CD4-positive, alpha-beta T cell treated with Interleukin-15 for 4 hours (primary cell): ENCODE data around the gene AMBP.

Experiments used
- DNase-seq: peaks from one replicate; pipeline ENCODE4 v3.0.0-alpha.2; 2020; ENCODE audit warnings: low spot score

AMBP gene

GRCh38 chr9:114031037-114031630, 47.0 kb downstream of the AMBP start:
- DNase-seq = no peak

- DNase-seq = no peak
These were observed 47.7 kb downstream of the AMBP start for GRCh38 chr9:114030364-114030763.

DNA sequence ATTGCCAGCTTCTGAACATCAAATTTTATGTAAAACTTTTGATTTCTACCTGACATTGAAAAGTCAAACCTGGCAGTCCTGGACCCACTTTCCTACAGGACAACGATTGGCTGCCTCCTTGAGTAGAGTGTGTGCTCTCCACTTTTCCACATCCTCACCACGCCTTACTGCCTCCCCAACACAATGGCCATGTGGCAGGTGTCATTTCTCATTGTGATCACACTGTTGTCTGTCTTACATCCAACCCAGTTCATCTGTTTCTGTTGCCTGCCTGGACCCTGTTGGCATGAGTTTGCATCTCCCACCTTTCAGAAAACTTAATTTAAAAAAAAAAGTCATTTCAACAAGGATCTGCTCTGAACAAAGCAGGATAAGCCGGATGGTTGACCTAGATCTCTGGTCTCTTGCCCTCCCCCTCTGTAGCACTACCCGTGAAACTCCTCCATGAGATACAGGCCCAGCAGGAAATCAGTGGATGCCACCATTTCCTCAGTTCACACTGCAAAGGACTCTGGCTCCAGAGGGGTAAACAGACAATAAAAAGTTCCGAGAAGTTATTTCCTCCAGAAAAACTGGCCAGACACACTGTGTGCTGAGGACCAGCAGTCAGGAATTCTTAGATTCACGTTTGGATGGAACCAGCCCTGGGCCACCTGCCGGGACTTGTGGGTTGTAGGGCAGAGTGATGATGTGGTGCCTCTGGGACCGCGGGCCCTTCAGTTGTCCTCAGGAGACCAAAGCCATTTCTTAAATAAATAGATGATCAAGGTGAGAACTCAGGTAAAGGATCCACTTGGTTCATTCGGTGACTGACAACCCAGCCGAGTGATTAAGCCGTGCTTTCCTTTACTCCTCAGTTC, 48.6 kb downstream of the AMBP start:
- DNase-seq = no peak

- DNase-seq = no peak
These were observed 49.5 kb downstream of the AMBP start for GRCh38 chr9:114028646-114029045.

DNA sequence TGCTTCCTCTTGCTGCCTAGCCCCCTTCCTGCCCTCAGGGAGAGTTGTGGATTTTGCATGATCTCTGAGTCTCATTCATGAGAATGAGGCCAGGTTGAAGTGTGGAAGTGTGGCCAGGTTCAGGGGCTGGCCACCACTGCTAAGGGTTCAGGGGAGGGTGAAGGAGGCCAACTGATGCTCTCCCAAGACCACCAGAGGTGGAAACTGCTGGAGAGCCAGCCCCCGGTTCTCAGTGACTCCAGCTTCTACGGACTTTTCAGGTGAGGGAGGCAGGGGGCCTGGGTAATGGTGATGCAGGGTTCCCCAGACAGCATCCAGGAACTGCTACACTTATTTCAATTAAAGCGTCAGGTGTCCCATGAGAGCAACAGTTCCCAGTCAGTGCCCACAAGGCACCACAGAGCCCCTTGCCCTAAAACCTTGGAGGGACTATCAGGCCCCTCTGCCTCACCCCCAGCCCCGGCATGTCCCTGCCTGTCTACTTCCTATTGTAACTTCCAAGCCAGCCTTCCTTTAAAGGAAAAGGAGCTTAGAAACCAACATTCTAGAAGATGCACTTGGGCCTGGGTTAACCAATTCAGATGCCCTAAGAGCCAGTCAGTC, 50.1 kb downstream of the AMBP start:
- no peak for DNase-seq

DNA sequence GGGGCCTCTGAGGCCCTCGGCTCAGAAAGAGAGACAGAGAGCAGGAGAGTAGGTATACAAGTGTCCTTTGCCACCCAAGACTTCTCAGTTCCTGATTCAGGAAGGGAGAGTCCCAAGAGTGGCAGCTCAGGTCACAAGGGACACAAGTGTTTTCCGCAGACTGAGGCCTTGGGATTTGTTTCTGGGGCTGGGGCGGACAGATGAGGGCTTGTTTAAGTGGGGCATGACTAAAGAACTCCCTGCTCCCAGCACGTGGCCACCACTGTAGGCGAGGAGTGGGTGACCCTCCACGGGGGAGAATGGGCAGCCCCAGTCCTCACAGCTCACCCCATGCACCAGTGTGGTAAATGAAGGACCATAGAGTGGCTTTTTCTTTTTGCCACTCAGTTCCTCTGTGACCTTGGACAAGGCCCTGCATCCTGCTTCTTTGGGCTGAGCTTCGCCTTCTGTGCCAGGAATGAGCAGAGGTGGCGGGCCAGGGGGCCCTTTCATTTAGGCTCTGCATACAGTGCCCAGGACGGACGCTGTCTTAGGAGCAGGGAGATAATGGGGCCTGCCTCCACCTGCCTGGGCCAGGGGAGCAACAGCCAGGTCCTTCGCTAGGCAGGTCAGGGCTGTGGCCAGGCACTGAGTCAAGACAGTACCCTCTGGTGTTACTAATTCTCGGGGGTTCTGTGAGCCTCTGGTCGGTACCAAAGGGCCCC, 50.8 kb downstream of the AMBP start:
- no peak for DNase-seq

GRCh38 chr9:114026335-114026734, 51.8 kb downstream of the AMBP start:
- DNase-seq = no peak

DNA sequence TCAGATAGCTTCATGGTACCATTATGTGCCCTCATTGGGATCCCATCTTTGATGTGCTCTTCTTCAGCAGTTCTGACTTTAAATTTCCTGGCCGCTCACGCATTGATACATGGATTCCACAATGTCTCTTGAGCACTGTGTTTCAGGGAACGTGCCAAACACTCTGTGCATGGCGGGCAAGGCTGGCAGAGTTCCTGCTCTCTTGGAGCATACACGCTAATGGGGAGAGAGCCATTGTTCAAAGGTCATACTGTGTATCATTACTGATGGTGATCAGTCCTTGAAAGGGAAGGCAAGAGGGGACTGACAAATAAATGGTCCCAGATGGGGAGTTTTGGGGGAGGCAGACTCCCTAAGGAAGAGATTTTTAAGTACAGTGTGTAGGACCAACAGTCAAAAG, 52.3 kb downstream of the AMBP start:
- DNase-seq = no peak

DNA sequence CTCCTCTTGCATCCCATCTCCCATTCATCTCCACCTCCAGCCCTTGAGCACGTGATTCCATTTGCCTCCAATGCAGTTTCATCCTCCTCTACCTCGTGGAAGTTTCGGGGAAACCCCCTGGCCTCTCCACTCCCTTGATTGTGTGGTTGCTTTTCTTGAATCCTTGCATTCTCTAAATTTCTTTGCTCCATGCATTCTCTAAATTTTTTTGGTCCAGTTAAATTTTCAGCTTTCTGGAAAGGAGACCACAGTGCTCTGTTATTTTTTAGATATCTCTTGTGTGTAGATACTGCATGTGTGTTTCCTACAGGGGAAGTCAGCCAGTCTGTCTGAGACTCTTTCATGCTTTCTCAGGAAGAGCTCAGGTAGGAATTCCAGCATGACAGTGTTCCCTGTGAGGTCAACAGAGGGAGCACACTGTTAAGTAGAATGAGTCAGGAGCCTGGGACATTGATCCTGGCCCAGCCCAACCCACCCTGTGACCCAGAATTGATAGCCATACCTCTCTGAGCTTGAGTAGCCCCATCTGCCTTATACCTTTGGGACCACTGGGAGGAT, 52.8 kb downstream of the AMBP start:
- no peak for DNase-seq

DNA sequence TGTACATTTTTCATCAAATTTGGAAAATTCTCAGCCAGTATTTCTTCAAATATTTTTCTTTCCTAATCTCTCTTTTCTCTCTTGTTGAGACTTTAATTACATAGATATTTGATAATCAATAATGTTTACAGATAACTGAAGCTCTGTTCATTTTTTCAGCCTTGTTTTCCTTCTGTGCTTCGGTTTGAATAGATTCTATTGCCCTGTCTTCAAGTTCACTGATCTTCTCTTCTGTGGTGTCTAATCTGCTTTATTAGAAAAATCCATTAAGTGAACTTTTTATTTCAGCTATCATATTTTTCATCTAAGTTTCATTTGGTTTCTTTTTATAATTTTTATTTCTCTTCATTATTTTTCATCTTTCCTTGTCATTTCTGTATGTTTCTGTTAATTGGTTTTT, 54.1 kb downstream of the AMBP start:
- no peak for DNase-seq

GRCh38 chr9:114021578-114021977, 56.5 kb downstream of the AMBP start:
- no peak for DNase-seq

- DNase-seq = no peak
These were observed 60.1 kb downstream of the AMBP start for GRCh38 chr9:114017741-114018715.

GRCh38 chr9:114016629-114017423, 61.3 kb downstream of the AMBP start:
- no peak for DNase-seq

GRCh38 chr9:114016101-114016500, 62.0 kb downstream of the AMBP start:
- no peak for DNase-seq

GRCh38 chr9:114015607-114016006, 62.5 kb downstream of the AMBP start:
- DNase-seq = no peak

- DNase-seq = no peak
These were observed 64.1 kb downstream of the AMBP start for GRCh38 chr9:114014044-114014443.

DNA sequence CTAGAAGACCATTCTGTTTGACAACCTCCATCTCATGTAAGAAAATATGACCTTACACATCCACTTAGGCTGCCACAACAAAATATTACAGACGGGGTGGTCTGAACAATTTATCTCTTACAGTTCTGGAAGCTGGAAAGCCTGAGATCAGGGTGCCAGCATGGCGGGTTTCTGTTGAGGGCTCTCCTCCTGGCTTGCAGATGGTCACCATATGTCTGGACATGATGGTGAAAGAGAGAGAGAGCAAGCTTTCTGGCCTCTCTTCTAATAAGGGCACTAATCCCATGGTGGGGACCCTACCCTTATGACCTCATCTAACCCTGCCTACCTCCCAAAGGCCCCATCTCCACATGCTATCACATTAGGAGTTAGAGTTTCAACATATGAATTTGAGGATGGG, 66.0 kb downstream of the AMBP start:
- no peak for DNase-seq

DNA sequence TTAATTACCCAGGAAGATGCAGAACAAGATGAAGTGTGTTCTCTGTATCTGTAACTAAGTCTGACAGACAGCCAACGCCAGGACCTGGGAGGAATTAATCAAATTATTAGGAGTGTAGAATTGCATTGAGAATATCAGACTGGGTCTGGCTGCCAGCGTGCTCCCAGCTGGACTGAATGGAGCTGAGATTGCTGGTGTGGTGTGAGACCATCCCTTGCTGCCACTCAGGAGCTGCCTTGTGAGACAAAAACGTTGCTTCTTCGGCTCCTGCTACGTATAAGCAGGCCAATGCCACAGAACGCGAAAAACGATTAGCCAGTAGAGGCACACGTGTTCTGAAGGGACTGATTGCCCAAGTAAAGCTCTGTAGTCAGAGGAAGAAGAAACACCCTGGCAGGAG, 66.8 kb downstream of the AMBP start:
- DNase-seq = no peak
